GM13976 (cell line): ENCODE measurements around the gene SLC27A6.

ENCODE experiments used
- DNase-seq: peaks from one replicate; pipeline ENCODE4 v3.0.0; 2012; ENCODE audit warnings: low spot score
- CTCF ChIP-seq: IDR thresholded peaks from 2 replicates; pipeline ENCODE4 v1.5.1; 2012; ENCODE audit warnings: borderline replicate concordance, mild to moderate bottlenecking; ENCODE audit not compliant: insufficient read depth; ENCODE audit errors: extremely low read depth, missing control alignments, control extremely low read depth
- in situ Hi-C: fragments of 300-500 bp; cut with MboI; formaldehyde crosslinking; loops from one replicate; pipeline ENCODE4 v1.12.0; 2022; ENCODE audit warnings: low sequenced_read_pairs, mixed read lengths, inconsistent platforms; ENCODE audit not compliant: unreplicated experiment

SLC27A6 gene

DNA sequence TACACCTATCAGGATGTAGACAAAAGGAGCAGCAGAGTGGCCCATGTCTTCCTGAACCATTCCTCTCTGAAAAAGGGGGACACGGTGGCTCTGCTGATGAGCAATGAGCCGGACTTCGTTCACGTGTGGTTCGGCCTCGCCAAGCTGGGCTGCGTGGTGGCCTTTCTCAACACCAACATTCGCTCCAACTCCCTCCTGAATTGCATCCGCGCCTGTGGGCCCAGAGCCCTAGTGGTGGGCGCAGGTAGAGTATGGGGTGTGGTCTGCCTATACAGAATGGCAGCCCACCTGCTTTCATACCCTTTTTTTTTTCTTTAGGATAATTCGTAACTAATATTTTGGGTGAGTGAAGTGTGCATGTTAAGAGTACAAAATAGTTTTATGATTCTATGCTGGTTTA is 1.1 kb downstream of the SLC27A6 start:
- in situ Hi-C loops = no loop called here
- TF ChIP-seq CTCF = no peak

DNA sequence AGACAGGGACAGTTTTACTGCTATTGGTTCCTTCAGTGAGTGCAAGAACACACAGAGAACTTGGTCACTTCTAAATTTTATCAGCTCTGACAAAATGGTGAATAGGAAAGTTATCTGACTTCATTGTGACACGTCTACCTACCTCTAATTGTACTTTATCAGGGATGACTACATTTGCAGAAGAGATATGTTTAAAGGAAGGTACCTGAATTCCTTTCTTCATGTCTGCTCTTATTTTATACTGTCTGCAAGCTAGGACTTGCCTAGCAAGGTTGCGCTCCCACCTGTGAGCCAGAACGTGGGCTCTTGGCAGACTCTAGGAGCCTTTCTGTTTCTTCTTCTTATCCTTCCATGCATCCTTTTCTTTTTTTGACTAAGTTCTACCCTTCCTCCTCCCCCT is 1.6 kb downstream of the SLC27A6 start:
- in situ Hi-C loops = no loop called here
- no peak for DNase-seq
- TF ChIP-seq CTCF = no peak

More for the DNA sequence above, 1.1 kb downstream of the SLC27A6 start:
- DNase-seq = no peak

DNA sequence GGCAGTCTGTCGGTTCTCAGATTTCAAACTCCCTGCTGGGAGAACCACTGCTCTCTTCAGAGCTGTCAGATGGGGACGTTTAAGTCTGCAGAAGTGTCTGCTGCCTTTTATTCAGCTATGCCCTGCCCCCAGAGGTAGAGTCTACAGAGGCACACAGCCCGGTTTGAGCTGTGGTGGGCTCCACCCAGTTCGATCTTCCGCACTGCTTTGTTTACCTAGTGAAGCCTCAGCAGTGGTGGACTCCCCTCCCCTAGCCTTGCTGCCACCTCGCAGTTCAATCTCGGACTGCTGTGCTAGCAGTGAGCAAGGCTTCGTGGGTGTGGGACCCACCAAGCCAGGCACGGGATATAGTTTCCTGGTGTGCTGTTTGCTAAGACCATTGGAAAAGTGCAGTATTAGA is 8.0 kb downstream of the SLC27A6 start:
- no peak for DNase-seq
- in situ Hi-C loops = no loop called here
- TF ChIP-seq CTCF = no peak

DNA sequence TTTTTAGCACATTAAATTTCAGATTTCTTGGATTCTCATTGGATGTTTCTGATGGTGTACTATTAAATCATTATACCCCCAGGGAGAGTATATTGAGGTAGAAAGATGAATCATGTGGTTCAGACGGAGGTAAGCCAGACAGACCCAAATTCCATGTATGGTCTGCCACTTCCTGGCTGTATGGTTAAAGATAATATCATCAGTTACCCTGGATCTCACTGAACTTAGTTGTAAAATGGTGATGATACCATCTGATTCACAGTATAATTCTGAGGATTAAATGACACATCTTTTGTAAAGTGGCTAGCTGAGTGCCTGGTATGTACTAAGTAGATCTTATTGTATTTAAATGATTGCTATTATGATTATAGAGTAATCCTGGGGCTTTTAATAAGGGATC is 9.3 kb downstream of the SLC27A6 start:
- no peak for DNase-seq
- TF ChIP-seq CTCF = no peak
- in situ Hi-C loops = no loop called here

DNA sequence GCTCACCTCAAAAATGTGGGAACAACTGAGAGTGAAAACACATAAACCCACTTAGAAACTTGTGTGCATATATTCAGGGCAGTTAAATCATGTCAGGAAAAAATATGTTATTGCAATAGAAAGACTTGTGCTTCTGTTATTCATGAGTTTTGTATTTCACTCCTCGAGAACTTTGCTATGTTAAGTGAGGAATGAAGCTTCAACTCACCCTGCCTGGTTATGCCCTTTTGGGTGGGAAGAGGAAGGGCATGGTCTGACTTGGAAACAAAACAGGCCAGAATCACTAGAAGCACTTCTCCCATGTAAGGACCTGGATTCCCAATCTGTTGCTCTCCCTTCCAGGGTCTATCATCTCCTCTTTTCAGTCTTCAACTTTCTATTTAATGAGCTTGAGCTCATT is 14.5 kb downstream of the SLC27A6 start:
- in situ Hi-C loops = no loop called here
- no peak for DNase-seq
- TF ChIP-seq CTCF = no peak

DNA sequence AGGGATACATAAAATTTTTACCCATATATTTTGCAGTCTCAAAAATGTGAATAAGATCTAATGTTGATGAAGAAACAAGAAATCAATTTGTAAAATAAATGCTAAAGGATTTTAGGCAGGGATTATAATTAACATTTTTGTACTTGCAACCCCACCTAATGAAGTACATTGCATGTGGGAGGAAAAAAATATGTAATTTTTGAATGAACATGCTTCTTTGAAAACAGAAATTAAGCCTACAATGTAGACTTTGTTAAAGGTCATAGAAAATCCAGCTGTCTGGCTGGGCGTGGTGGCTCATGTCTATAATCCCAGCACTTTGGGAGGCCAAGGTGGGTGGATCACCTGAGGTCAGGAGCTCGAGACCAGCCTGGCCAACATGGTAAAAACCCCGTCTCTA is 15.6 kb downstream of the SLC27A6 start:
- DNase-seq = no peak
- in situ Hi-C loops = no loop called here
- TF ChIP-seq CTCF = no peak

- in situ Hi-C loops = no loop called here
- DNase-seq = no peak
Measured at GRCh38 chr5:128984480-128984879, 19.2 kb downstream of the SLC27A6 start.

More at GRCh38 chr5:128984480-128984879, 19.2 kb downstream of the SLC27A6 start:
- no peak for TF ChIP-seq CTCF
